Parathyroid adenoma (tissue), 2 donors: ENCODE measurements around the gene NT5DC2.

Experiments
- H2AFZ ChIP-seq: fragments of 300-600 bp; sonication (generic); one replicate; pipeline ENCODE4 v1.7.0; 2017; ENCODE audit warnings: antibody characterized with exemption, mild to moderate bottlenecking
- H3K27ac ChIP-seq: fragments of 300-600 bp; sonication (generic); one replicate; pipeline ENCODE4 v1.7.0; 2017
- H3K27me3 ChIP-seq: fragments of 300-600 bp; sonication (generic); one replicate; pipeline ENCODE4 v1.7.0; 2017; ENCODE audit warnings: low read length; ENCODE audit not compliant: control insufficient read depth, insufficient read depth
- H3K36me3 ChIP-seq: fragments of 300-600 bp; sonication (generic); one replicate; pipeline ENCODE4 v1.7.0; 2017; ENCODE audit warnings: low read length; ENCODE audit not compliant: control insufficient read depth, insufficient read depth
- H3K4me1 ChIP-seq: fragments of 300-600 bp; sonication (generic); one replicate; pipeline ENCODE4 v1.7.0; 2017; ENCODE audit warnings: control low read depth
- H3K4me2 ChIP-seq: fragments of 300-600 bp; sonication (generic); one replicate; pipeline ENCODE4 v1.7.0; 2017; ENCODE audit warnings: low read length
- H3K4me3 ChIP-seq: fragments of 300-600 bp; sonication (generic); one replicate; pipeline ENCODE4 v1.7.0; 2017; ENCODE audit warnings: low read depth, low read length
- H3K79me2 ChIP-seq: fragments of 300-600 bp; sonication (generic); one replicate; pipeline ENCODE4 v1.7.0; 2017; ENCODE audit warnings: control low read depth
- H3K9ac ChIP-seq: fragments of 300-600 bp; sonication (generic); one replicate; pipeline ENCODE4 v1.7.0; 2017; ENCODE audit warnings: mild to moderate bottlenecking
- H3K9me3 ChIP-seq: fragments of 300-600 bp; sonication (generic); one replicate; pipeline ENCODE4 v1.7.0; 2017; ENCODE audit warnings: low read length; ENCODE audit not compliant: control insufficient read depth
- TF ChIP-seq, protein P1 (sequence below): fragments of 300-600 bp; sonication (generic); IDR thresholded peaks from one replicate; pipeline ENCODE4 v1.7.0; 2017; ENCODE audit warnings: antibody characterized with exemption, mild to moderate bottlenecking
- donor health status: primary hyperparathyroidism.

NT5DC2 gene

DNA sequence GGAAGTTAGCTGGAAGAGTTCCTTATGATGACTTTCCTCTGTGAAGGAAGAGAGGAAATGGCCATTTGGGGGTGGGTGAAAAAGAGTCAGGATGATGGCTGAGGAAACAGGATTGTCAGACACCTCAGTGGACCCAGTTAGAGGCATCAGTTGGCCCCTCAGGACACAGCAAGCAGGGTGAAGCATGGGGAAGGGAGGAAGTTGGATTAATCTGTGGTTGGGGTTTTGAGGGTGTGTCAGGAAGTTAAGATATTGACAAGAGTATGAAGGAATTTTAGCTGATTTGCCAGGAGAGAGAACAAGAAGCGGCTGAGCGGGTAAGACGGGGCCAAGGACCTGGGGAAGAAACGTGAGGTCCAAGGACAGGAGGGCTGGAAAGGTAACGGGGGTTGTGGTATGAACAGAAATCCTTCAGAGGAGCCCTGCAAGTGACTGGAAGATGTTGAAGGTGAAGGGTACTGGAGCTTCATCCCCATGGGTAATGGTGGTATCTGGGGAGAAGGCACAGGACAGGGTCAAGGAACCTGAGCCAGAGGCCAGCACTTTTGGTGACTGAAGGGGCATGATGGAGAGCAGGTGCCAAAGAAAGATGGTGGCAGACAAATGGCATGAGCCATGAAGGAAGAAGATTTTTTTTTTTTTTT, 5.5 kb upstream of the NT5DC2 start:
- Histone ChIP-seq H3K4me3 (no peak overlapping the region), H3K9me3 (no peaks in the 10 kb centered on the region), H3K4me1 (peaks cover 26% of the 10 kb centered on the region), H2AFZ (no peak overlapping the region), H3K9ac (no peak overlapping the region), H3K79me2 (peaks cover 19% of the 10 kb centered on the region), H3K27me3 (no peaks in the 10 kb centered on the region), H3K27ac (no peak overlapping the region), H3K4me2 (peak overlapping the region; percentile 43), H3K36me3 (no peaks in the 10 kb centered on the region)
- TF ChIP-seq, protein P1, sequence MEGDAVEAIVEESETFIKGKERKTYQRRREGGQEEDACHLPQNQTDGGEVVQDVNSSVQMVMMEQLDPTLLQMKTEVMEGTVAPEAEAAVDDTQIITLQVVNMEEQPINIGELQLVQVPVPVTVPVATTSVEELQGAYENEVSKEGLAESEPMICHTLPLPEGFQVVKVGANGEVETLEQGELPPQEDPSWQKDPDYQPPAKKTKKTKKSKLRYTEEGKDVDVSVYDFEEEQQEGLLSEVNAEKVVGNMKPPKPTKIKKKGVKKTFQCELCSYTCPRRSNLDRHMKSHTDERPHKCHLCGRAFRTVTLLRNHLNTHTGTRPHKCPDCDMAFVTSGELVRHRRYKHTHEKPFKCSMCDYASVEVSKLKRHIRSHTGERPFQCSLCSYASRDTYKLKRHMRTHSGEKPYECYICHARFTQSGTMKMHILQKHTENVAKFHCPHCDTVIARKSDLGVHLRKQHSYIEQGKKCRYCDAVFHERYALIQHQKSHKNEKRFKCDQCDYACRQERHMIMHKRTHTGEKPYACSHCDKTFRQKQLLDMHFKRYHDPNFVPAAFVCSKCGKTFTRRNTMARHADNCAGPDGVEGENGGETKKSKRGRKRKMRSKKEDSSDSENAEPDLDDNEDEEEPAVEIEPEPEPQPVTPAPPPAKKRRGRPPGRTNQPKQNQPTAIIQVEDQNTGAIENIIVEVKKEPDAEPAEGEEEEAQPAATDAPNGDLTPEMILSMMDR: no peak

DNA sequence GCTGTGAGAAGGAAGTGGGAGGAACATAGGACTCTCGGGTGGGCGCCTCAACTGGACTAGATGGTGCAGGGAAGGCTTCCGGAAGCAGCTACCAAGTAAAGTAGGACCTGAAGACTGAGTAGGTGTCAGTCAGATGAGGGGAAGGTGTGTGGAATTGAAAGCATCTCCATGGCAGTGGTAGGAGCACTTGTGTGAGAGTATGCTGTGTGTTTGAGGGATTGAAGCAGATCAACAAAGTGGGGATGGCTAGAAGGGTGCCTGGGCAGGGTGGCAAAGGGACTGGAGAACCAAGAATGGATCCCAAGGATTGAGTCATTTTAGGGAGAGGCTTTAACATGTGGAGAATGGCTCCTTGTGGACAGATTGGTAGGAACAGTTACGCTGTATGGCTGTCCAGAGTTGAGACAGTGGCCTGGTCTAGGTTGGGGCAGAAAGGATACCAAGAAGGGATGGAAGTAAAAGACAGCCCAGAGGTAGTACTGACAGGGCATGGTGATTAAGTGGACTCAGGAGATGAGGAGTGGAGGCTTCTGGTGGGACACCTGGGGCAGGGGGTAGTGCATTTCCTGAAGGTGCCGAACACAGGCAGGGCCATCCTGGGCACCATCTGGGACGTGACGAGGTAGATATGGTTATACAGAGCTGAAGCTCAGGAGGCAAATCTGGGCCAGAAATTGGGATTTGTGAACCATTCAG, 4.2 kb upstream of the NT5DC2 start:
- Histone ChIP-seq H3K4me1 (peaks cover 26% of the 10 kb centered on the region), H3K36me3 (no peaks in the 10 kb centered on the region), H3K9me3 (no peaks in the 10 kb centered on the region), H2AFZ (no peak overlapping the region), H3K27me3 (no peaks in the 10 kb centered on the region), H3K27ac (peak overlapping the region; percentile 82), H3K9ac (no peak overlapping the region), H3K4me2 (peak overlapping the region; percentile 79), H3K4me3 (peak overlapping the region; percentile 82), H3K79me2 (peaks cover 19% of the 10 kb centered on the region)
- TF ChIP-seq, protein P1: no peak

DNA sequence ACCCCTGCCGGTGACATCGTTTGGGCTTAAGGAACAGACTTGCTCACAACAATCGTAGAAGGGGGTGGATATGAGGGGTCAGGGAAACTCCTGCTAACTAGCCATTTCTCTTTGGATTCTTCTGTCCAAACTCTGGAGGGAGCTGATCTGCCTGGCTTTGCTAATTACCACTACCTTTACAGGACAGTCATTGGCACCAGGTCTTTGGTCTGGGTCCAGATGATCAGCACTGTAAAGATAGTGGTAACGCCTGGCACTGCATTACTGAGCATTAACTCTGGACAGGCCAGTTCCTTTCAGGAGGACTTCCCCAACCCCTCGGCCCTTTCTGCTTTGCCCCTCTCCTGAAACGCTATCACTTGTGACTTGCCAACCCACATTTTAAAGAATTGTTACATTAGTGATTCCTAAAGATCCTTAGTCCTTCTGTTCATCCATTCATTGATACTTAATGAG, 3.5 kb upstream of the NT5DC2 start:
- H3K27ac ChIP-seq: peak overlapping the region; percentile 82
- peak overlapping the region; percentile 22 for H3K9ac ChIP-seq
- no peaks in the 10 kb centered on the region for H3K36me3 ChIP-seq
- TF ChIP-seq, protein P1: no peak
- H3K9me3 ChIP-seq: no peaks in the 10 kb centered on the region
- H3K4me3 ChIP-seq: peak overlapping the region; percentile 82
- H3K79me2 ChIP-seq: peaks cover 19% of the 10 kb centered on the region
- peaks cover 26% of the 10 kb centered on the region for H3K4me1 ChIP-seq
- H3K4me2 ChIP-seq: peak overlapping the region; percentile 79
- H2AFZ ChIP-seq: peak overlapping the region; percentile 74
- no peaks in the 10 kb centered on the region for H3K27me3 ChIP-seq

DNA sequence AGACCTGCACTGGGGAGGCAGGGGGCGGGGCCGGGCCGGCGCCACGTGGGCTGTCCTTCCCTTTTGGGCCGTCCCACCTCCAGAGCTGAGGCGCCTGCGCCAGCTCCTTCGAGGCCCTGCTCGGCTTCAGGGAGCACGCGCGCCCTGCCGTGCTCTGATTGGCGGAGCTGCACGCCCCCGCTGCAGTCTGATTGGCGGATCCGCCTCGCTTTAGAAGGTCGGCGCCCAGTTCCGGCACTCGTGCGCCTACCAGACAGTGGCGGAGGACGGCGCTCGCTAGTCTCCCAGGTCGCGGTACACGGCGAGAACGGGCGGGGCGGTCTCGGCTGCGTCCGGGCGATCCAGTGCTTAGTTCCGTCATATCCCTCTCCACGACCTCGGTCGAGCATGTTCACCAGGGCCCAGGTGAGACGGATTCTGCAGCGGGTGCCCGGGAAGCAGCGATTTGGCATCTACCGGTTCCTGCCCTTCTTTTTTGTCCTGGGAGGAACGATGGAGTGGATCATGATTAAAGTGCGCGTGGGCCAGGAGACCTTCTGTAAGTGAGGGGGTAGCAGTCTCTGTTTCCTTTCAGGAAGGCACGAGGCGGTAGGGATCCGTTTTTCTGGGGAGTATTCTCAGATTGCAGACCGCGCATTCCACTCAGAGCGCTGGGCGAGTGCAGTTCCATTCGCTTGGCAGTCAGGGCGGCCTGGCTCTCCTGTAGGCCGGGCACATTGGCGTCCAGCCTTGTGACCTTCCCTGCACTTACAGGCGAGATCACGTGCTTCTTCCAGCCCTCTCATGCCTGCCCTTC, 2.9 kb upstream of the NT5DC2 start, which contains the start of gene UQCC5:
Gene UQCC5, plus strand, starts transcription at position 237 of the 796 bp plus-strand sequence. Its CDS starts 151 bp downstream, at position 388.
- H3K9ac ChIP-seq: peak within 1 kb of the TSS; percentile 22
- H3K79me2 ChIP-seq: peaks cover 19% of the 10 kb centered on the region
- TF ChIP-seq, protein P1: no peak
- peak within 1 kb of the TSS; percentile 82 for H3K4me3 ChIP-seq
- H3K9me3 ChIP-seq: no peaks in the 10 kb centered on the region
- peak within 1 kb of the TSS; percentile 79 for H3K4me2 ChIP-seq
- H2AFZ ChIP-seq: peak within 1 kb of the TSS; percentile 74
- no peaks in the 10 kb centered on the region for H3K36me3 ChIP-seq
- peaks cover 26% of the 10 kb centered on the region for H3K4me1 ChIP-seq
- H3K27ac ChIP-seq: peak within 1 kb of the TSS; percentile 82
- no peaks in the 10 kb centered on the region for H3K27me3 ChIP-seq
